HL-60 (cell line): ENCODE data around the gene DLGAP5.
A peak's percentile ranks its signal among the peaks of the same experiment; 100 is the strongest.

Experiments
- DNase-seq, 2 experiments: peaks; one replicate each; pipeline ENCODE4 v3.0.0-alpha.2; 2010 to 2020; ENCODE audit warnings: low read depth in 1 of 2, low spot score in 1 of 2
- H3K27ac ChIP-seq: fragments of 250-450 bp; sonication (Bioruptor Pico); replicated peaks from 2 replicates; pipeline ENCODE4 v1.5.1; 2020; ENCODE audit warnings: mild to moderate bottlenecking, moderate library complexity
- H3K27me3 ChIP-seq: fragments of 250-450 bp; sonication (Bioruptor Pico); 2 replicates; pipeline ENCODE4 v1.5.1; 2021; ENCODE audit warnings: mild to moderate bottlenecking, moderate library complexity; ENCODE audit not compliant: insufficient read depth, poor library complexity, severe bottlenecking
- H3K4me3 ChIP-seq: replicated peaks from 2 replicates; pipeline ENCODE4 v1.5.1; 2011; ENCODE audit warnings: mild to moderate bottlenecking, control low read depth, low read length; ENCODE audit not compliant: insufficient read depth
- CTCF ChIP-seq: IDR thresholded peaks from one replicate; pipeline ENCODE4 v1.5.1; 2011; ENCODE audit warnings: low read length, control low read depth, inconsistent platforms; ENCODE audit not compliant: insufficient read depth
- GABPA ChIP-seq: IDR thresholded peaks from 2 replicates; pipeline ENCODE4 v1.6.1; 2012; ENCODE audit warnings: low read depth
- POLR2AphosphoS5 ChIP-seq: IDR thresholded peaks from 2 replicates; pipeline ENCODE4 v1.6.1; 2012; ENCODE audit warnings: low read depth
- REST ChIP-seq: IDR thresholded peaks from 2 replicates; pipeline ENCODE4 v1.6.1; 2012; ENCODE audit warnings: low read depth; ENCODE audit not compliant: insufficient replicate concordance
- SPI1 ChIP-seq: IDR thresholded peaks from 2 replicates; pipeline ENCODE4 v1.6.1; 2012; ENCODE audit warnings: low read depth, mild to moderate bottlenecking, borderline replicate concordance

The DLGAP5 gene

GRCh38 chr14:55105991-55106390 is 85.4 kb downstream of the DLGAP5 start:
- Histone ChIP-seq H3K27ac (no peak overlapping the region), H3K27me3 (no peaks in the 10 kb centered on the region), H3K4me3 (no peak overlapping the region)
- no peak for DNase-seq
- no peak for TF ChIP-seq REST
- no peak for TF ChIP-seq CTCF

- DNase-seq, result peak; percentile 60 to 79
- Histone ChIP-seq H3K27ac (peak overlapping the region; percentile 55), H3K4me3 (no peak overlapping the region), H3K27me3 (no peaks in the 10 kb centered on the region)
- no peak for TF ChIP-seq POLR2AphosphoS5
Observed at GRCh38 chr14:55103971-55104954, 87.1 kb downstream of the DLGAP5 start.

GRCh38 chr14:55103005-55103640 is 88.3 kb downstream of the DLGAP5 start:
- H3K27me3 ChIP-seq, result no peaks in the 10 kb centered on the region
- TF ChIP-seq CTCF (no peak), POLR2AphosphoS5 (no peak), SPI1 (no peak), REST (no peak), GABPA (no peak)
- H3K27ac ChIP-seq, result peak overlapping the region; percentile 55
- no peak for DNase-seq
- H3K4me3 ChIP-seq, result no peak overlapping the region

- peak overlapping the region; percentile 55 for H3K27ac ChIP-seq
- DNase-seq, result peak; percentile 80 to 92
- TF ChIP-seq REST, result no peak
Observed at GRCh38 chr14:55102141-55102621, 89.2 kb downstream of the DLGAP5 start.

More at GRCh38 chr14:55102141-55102621, 89.2 kb downstream of the DLGAP5 start:
- Histone ChIP-seq H3K4me3 (no peak overlapping the region), H3K27me3 (no peaks in the 10 kb centered on the region)
